ENCODE data around the gene FAM177B.
"Not testable (repeated sequence)": the region's sequence is repeated elsewhere in the genome, so short reads cannot be mapped to it uniquely, and the experiment has no call there.

DNA sequence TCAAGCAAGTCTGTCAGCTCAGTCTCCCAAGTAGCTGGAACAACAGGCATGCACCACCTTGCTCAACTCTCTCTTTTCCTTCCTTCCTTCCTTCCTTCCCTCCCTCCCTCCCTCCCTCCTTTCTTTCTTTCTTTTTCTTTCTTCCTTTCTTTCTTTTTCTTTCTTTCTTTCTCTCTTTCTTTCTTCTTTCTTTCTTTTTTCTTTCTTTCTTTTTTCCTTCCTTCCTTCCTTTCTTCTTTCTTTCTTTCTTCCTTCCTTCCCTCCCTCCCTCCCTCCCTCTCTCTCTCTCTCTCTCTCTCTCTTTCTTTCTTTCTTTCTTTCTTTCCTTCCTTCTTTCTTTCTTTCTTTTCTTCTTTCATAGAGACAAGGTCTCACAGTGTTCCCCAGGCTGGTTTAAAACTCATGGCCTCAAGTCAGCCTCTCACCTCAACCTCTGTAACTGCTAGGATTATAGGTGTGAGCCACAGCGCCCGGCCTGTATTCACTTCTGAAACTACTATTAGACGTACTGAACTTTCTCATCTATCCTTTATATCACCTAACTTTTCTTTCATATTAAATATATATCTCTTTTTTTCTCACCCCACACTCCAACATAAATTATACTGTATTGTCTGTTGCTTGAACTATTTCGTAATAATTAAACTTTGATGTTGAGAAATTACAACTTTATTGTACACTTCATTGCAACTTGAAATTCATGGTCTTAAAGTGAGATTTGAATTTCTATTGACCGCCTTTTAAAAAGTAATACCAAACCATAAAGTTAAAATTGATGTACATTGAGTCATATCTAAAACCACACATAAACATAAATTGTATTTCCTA is 4.8 kb downstream of the FAM177B start:
- TF ChIP-seq CTCF (conservative IDR thresholded peaks at IDR 0.05 in 1 of 2, IDR thresholded peaks at IDR 0.05 in 1 of 2; ENCODE audit: low read depth in 1 of 2, low read length in 2 of 2); EZH2 (IDR thresholded peaks at IDR 0.05; ENCODE audit: low read length, missing control alignments): not testable (repeated sequence)

All from fibroblast of lung (primary cell).